Skeletal muscle satellite cell (primary cell): ENCODE measurements around the gene EXOSC10.
"Not testable (repeated sequence)": the region's sequence is repeated elsewhere in the genome, so short reads cannot be mapped to it uniquely, and the experiment has no call there.

ENCODE experiments used
- H3K27me3 ChIP-seq: 2 replicates; pipeline ENCODE4 v1.7.0; 2013; ENCODE audit warnings: low read length; ENCODE audit not compliant: control insufficient read depth, insufficient read depth
- H3K36me3 ChIP-seq: 2 replicates; pipeline ENCODE4 v1.7.0; 2013; ENCODE audit warnings: mild to moderate bottlenecking, control low read depth, low read length; ENCODE audit not compliant: insufficient read depth
- H3K4me1 ChIP-seq: 2 replicates; pipeline ENCODE4 v1.7.0; 2013; ENCODE audit warnings: low read length; ENCODE audit not compliant: control insufficient read depth, insufficient read depth
- H3K4me2 ChIP-seq: 2 replicates; pipeline ENCODE4 v1.7.0; 2013; ENCODE audit warnings: mild to moderate bottlenecking, low read length
- H3K4me3 ChIP-seq: 2 replicates; pipeline ENCODE4 v1.7.0; 2013; ENCODE audit warnings: low read length
- H3K9ac ChIP-seq: 2 replicates; pipeline ENCODE4 v1.7.0; 2013; ENCODE audit warnings: mild to moderate bottlenecking, low read depth, low read length, moderate library complexity
- H3K9me3 ChIP-seq: replicated peaks from 2 replicates; pipeline ENCODE4 v1.7.0; 2013; ENCODE audit warnings: mild to moderate bottlenecking, control low read depth, low read length

Gene EXOSC10

DNA sequence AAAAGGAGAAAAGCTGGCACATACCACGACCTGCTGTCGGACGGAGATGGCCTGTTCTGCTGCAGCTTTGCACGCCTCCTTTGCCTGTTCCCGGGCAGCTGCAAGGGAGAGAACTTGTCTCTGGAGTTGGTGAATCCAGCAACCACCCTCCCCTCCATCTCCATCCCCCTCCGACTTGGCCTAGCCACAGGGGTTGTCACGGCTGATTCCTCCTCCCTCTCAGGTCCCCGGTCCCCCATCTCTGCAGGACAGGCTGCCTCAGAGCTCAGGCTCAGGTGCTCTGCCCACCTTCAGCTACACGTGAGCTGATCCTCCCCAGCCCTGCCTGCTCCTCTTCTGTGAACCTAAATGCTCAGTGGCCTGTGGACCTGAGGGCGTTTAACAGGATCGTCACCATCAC is 28.8 kb downstream of the EXOSC10 start:
- no peaks in the 10 kb centered on the region for H3K27me3 ChIP-seq
- no peak overlapping the region for H3K4me2 ChIP-seq
- no peaks in the 10 kb centered on the region for H3K9me3 ChIP-seq
- H3K4me3 ChIP-seq = no peak overlapping the region
- no peak overlapping the region for H3K9ac ChIP-seq
- peaks cover 81% of the 10 kb centered on the region for H3K36me3 ChIP-seq
- no peaks in the 10 kb centered on the region for H3K4me1 ChIP-seq

DNA sequence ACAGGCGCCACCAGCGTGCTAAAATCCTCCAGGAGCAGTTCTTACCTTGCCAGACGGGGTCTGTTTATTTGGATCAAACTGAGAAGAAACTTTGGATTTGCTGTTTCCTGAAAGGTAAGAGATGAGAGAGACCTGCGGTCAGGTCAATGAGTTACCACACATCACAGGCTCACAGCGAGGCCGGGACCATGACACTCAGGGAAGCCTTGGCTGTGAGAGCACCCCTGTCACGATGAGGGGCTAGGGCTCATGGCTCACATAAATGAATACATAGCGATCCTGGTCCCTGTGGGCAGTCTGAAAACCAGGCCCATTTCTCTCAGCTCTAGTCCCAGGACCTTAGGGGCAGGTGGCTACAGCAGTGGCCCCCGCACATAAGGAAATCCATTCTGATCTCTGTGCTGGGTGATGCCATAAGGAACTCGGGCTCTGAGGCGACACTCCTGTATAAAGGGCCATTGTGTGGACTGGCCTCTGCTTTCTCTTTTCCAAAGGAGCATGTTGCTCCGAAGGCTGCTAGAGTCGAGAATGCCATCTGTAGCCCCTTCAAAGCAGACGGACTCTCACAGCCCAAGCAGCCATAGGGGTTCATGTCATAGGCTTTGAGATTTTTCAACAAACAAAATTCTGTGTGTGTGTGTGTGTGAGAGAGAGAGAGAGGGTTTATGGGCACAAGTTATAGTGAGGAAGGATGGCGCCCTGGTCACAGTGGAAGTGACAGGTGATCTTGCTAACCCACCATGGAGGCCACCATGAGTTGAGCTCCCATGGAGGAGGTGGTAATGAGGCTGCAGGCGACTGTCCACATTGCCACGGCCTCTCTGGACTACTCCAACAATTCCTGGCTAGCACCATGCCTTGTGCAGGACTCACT is 30.8 kb downstream of the EXOSC10 start:
- no peak overlapping the region for H3K4me3 ChIP-seq
- H3K4me2 ChIP-seq = no peak overlapping the region
- no peak overlapping the region for H3K9ac ChIP-seq
- no peaks in the 10 kb centered on the region for H3K4me1 ChIP-seq
- no peaks in the 10 kb centered on the region for H3K27me3 ChIP-seq
- no peaks in the 10 kb centered on the region for H3K9me3 ChIP-seq
- peaks cover 80% of the 10 kb centered on the region for H3K36me3 ChIP-seq

DNA sequence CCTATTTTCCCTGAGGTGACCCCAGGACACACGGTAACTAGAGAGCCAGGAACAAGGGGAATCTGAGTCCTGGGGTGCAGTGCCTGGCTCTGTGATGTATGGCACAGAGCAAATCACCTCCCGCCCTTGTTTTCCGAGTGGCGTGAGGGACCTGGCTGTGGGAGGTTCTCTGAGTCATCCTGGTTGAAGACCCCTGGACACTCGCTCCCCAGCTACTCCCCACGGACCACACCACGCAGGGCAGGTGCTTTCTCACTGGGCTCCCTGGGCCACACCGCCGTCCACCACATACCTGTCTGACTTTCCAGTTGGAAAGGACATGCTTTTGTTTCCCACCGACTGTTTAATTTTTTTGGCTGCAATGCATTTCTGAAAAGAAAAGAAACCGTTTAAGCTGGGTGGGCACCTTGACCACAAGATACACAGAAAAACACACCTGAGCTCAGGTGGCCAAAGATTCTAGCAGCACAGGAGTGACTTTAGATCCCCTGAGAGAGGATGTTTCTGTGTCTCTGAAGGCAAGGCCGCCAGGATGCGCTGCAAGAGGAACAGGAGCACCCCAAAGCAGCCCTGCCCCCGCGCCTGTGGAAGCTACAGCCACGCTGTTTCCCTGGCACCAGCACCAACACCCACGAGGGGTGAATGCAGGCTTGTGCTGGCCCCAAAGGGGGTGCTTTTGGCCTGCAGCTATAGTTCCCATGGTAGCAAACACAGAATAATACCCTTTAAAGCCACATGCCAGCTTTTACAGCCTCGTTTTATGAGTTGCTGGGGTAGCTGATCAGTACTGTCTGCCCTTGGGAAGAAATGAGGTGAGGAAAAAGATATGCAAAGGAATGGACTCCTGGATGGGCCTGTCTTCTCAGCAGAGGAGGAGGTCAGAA is 31.7 kb downstream of the EXOSC10 start:
- H3K9ac ChIP-seq = no peak overlapping the region
- no peak overlapping the region for H3K4me2 ChIP-seq
- no peak overlapping the region for H3K4me3 ChIP-seq
- no peaks in the 10 kb centered on the region for H3K9me3 ChIP-seq
- H3K4me1 ChIP-seq = peaks cover 4% of the 10 kb centered on the region
- peaks cover 79% of the 10 kb centered on the region for H3K36me3 ChIP-seq
- no peaks in the 10 kb centered on the region for H3K27me3 ChIP-seq

DNA sequence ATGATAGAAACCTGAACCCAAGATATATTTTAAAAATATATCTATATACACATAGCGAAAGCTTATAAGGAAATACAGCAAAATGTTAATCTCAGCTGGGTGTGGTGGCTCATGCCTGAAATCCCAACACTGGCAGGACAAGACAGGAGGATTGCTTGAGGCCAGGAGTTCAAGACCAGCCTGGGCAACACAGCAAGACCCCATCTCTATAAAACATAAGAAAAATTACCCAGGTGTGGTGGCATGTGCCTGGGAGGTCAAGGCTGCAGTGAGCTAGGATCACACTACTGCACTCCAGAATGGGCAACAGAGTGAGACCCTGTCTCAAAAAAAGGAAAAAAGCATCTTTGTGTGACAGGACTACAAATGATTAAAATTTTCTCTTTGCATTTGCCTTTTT is 33.9 kb downstream of the EXOSC10 start:
- peaks cover 11% of the 10 kb centered on the region for H3K4me1 ChIP-seq
- no peak overlapping the region for H3K4me2 ChIP-seq
- H3K4me3 ChIP-seq = no peak overlapping the region
- no peaks in the 10 kb centered on the region for H3K9me3 ChIP-seq
- no peaks in the 10 kb centered on the region for H3K27me3 ChIP-seq
- H3K36me3 ChIP-seq = peaks cover 64% of the 10 kb centered on the region
- no peak overlapping the region for H3K9ac ChIP-seq

DNA sequence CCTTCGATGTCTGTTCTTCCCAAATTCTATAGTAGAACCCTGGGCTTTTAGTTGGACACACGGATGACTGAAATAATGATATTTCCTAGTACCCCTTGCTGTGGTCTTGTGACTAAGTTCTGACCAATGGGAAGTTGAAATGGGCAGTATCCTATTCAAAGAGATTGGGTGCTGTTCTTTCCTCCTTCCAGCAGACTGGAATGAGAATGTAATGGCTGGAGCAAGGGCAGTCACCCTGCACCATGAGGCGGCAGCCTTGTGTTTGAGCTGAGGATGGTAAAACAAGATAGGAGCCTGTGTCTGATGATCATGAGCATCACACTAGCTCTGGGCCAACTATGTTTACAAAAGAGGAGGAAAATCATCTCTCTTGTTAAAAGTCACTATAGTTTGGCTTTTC is 34.7 kb downstream of the EXOSC10 start:
- peaks cover 14% of the 10 kb centered on the region for H3K4me1 ChIP-seq
- no peak overlapping the region for H3K4me3 ChIP-seq
- no peak overlapping the region for H3K4me2 ChIP-seq
- H3K36me3 ChIP-seq = peaks cover 58% of the 10 kb centered on the region
- H3K9me3 ChIP-seq = no peaks in the 10 kb centered on the region
- no peak overlapping the region for H3K9ac ChIP-seq
- no peaks in the 10 kb centered on the region for H3K27me3 ChIP-seq

DNA sequence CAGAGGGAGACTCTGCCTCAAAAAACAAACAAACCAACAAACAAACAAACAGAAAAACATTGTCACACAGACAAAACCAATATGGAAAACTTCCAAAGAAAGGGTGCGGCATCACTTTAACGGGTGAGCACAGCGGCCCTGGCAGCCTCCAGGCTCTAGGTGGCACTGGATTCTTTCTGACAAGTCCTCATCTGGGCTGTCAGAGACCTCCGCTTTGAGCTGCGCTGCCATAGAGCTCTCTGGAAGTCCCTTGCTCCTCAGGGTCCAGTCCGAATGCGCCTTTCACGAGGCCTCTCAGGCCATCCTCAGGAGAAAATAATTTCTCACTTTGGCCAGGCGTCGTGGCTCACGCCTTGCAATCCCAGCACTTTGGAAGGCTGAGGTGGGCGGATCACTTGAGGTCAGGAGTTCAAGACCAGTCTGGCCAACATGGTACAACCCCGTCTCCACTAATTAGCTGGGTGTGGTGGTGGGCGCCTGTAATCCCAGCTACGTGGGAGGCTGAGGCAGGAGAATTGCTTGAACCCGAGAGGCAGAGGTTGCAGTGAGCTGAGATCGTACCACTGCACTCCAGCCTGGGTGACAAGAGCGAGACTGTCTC is 35.6 kb downstream of the EXOSC10 start:
- Histone ChIP-seq H3K36me3 (peaks cover 49% of the 10 kb centered on the region), H3K4me1 (peaks cover 14% of the 10 kb centered on the region)
- H3K9ac ChIP-seq, H3K4me3 ChIP-seq, H3K9me3 ChIP-seq, H3K27me3 ChIP-seq, H3K4me2 ChIP-seq: not testable (repeated sequence)

DNA sequence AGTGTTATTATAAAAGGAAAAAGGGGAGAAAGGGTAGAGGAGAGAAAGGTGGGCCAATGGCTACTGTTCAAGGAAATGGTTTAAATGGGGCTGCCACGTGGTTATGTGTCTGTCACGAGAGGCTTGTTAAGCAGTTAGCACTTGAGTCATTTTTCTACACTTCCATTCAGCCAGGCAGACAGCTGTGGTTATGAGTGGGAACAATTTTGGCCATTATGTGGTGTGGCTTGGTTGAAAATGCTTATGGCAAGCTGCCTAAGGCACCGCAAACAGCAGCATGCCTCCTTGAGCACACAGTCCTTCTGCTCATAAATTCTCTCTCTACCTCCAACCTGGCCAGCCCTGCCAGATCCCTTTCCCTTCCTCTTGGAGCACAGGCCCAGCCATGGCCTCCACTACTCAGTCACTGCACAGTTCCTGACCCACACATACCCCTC is 36.7 kb downstream of the EXOSC10 start:
- Histone ChIP-seq H3K9ac (no peak overlapping the region), H3K36me3 (peaks cover 41% of the 10 kb centered on the region), H3K4me3 (no peak overlapping the region), H3K9me3 (no peaks in the 10 kb centered on the region), H3K4me2 (no peak overlapping the region), H3K27me3 (no peaks in the 10 kb centered on the region), H3K4me1 (peaks cover 14% of the 10 kb centered on the region)

DNA sequence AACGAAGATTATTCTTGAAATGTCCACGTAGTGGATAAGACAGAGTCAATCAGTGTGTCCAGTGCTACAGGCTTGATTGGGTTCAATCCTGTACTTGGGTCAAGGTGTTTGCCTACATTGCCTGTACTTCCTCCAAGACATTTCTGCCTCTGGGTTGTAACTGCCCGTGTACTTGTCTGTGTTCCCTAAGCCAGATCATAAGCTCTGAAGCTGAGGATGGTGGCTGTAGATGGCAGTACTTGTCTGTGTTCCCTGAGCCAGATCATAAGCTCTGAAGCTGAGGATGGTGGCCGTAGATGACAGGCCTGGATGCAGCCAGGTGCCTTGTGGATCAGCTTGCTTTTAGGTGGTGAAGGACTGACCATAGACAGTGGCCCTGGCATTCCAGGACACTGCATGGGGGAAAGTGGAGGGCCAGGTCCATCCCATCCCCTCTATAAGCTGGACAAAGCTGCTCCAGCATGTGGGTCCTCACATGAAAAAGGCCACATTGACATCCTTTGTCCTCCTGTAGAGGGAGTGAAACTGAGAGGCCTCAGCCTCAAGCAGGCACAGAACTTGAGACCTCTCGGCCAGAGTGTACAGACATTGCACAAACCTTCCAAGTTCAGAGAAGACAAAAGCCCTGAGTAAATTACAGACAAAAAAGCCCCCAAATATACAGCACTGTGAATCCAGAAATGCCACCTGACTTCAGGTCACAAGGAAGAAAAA is 37.9 kb downstream of the EXOSC10 start:
- Histone ChIP-seq H3K4me1 (peaks cover 14% of the 10 kb centered on the region), H3K4me2 (no peak overlapping the region), H3K4me3 (no peak overlapping the region), H3K9ac (no peak overlapping the region), H3K36me3 (peaks cover 40% of the 10 kb centered on the region), H3K27me3 (no peaks in the 10 kb centered on the region), H3K9me3 (no peaks in the 10 kb centered on the region)

DNA sequence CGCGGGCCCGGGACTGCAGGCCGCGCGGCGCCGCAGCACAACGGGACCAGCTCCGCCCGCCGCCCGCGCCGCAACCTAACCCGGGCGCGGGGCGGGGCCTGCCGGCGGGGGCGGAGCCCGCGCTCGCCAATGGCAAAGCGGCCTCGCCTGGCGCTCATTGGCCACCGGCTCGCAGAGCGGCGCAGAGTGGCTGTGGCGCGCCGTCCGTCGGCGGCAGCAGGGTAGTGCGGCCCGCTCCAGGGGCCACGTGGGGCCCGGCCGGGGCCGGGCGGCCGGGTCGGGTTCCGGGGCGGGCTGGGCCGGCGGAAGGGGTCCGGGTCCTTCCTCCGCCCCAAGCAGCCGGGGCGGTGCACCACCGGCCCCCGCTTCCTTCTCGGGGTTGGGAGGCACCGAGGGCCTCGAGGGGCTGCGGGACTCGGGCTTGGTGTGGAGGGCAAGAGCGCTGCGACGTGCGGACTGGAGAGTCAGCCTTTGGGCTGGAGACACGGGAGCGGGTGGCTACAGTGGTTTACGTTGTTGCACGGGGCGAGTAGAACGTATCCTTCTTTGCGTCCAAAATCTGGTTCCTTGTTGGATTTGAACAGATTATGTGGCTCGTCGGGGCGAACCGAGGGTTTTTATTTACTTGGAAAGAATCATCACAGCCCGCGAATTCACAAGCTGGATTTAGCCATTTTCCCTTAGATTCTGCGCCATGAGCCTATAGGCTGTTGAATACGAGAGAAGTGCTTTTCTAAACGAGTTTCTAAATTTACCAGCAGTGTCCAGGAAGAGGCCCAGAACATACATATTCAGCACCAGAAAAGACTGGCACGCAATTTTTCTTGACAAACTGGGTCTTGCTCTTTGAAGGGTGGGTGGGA is 39.5 kb downstream of the EXOSC10 start, which contains the start of gene SRM:
Gene SRM (minus strand): TSS at position 51 of the 863 bp plus-strand sequence. CDS start 75 bp downstream, outside the sequence.
- Histone ChIP-seq H3K9me3 (no peaks in the 10 kb centered on the region), H3K9ac (peak within 1 kb of the TSS; percentile 91), H3K27me3 (no peaks in the 10 kb centered on the region), H3K36me3 (peaks cover 36% of the 10 kb centered on the region), H3K4me3 (peak within 1 kb of the TSS; percentile 92), H3K4me1 (peaks cover 14% of the 10 kb centered on the region), H3K4me2 (peak within 1 kb of the TSS; percentile 97)

DNA sequence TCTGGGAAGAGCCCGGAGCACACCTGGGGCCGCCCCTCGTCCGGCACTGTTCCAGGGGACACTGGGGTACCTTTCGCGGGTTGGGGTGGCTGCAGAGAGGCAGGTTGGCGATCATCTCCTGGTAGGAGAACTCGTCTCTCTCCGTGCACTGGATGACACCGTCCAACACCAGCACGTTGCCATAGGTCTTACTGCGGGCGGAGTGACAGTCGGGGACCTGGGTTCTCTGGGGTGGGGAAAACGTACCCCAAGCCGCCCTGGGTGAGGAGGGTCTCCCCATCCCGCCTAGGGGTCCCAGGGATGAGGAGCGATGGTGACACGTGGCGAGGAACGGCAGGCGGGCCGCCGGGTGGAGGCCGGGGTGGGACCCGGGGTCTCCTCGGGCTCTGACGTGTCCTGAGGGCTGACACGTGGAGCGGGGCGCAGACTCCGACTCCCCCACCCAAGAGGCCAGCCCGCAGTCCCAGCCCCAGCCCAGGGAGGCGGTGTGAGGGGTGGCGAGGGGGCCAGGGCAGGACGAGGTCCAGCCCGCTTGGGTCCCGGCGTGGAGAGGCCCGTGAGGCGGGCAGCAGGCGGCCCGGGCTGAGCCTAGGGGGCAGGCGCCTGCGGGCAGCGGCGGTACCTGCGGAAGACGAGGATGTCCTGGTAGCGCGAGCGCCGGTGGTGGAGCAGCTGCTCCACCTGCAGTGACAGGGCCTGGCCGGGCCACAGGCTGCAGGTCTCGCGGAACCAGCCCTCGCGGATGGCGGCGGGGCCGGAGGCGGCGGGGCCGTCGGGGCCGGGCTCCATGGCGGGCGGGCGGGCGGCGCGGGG is 40.3 kb downstream of the EXOSC10 start:
- Histone ChIP-seq H3K27me3 (no peaks in the 10 kb centered on the region), H3K36me3 (peaks cover 34% of the 10 kb centered on the region), H3K4me2 (peak overlapping the region; percentile 97), H3K9ac (peak overlapping the region; percentile 91), H3K9me3 (no peaks in the 10 kb centered on the region), H3K4me3 (peak overlapping the region; percentile 91), H3K4me1 (peaks cover 14% of the 10 kb centered on the region)
